ENCODE results near the gene RGS16. TPM values are rescaled to one million over a fixed set of nuclear protein-coding genes. Genes with fewer than 3 reads are reported as not detected.

The RGS16 gene
- total and polyA plus RNA-seq, 2 of the 13 experiments (the other 11 are each of a cell fraction or from before 2014, with no cell fraction given): not detected

DNA sequence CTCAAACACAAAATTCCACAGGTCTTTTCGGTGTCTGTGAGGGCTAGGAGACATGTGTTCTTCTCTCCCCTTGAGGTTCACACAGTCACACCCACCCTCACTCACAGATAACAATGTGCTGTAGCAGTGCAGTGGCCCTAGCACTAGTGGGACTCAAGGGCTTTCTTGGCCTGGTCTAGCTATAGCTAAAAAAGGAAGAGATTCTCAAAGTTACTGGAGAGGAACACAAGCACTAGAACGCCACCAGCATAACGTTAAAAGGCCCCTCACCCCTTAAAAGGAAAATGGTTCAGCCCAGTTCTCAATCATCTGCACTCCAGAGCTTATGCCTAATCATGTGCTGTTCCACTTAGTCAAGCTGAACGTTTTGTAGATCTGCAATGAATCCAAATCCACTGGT lies 40.7 kb upstream of the RGS16 start:
- POLR2A ChIA-PET: no interaction called here
- H4K20me1 ChIP-seq (ENCODE audit: insufficient read depth, low read length): no peaks in the 10 kb centered on the region
- in situ Hi-C loops (cut with HindIII; ENCODE audit: extremely low pct_ligation_motif_present, low pct_unique_long_range_greater_than_20kb) (no loop called here), intact Hi-C loops (cut with micrococcal nuclease; ENCODE audit: unreplicated experiment) (no loop called here)
- DNase-seq (ENCODE audit: low spot score) (no peak), ATAC-seq (no peak), FAIRE-seq (no peak)
- no peaks in the 10 kb centered on the region for H3K4me1 ChIP-seq (ENCODE audit: insufficient read depth, low read length)
- TF ChIP-seq NR2F1 (CRISPR knock-in tag; IDR thresholded peaks at IDR 0.05) (no peak), PTBP1 (IDR thresholded peaks at IDR 0.05; ENCODE audit: low read depth, low read length, poor library complexity, severe bottlenecking) (no peak), SIX4 (CRISPR knock-in tag; IDR thresholded peaks at IDR 0.05) (no peak), ATF7 (IDR thresholded peaks at IDR 0.05) (no peak), ATF7 (CRISPR knock-in tag; IDR thresholded peaks at IDR 0.05) (no peak), NFKBIZ (CRISPR knock-in tag; IDR thresholded peaks at IDR 0.05) (no peak), YEATS2 (CRISPR knock-in tag; IDR thresholded peaks at IDR 0.05; ENCODE audit: borderline replicate concordance) (no peak), ZNF629 (CRISPR knock-in tag; conservative IDR thresholded peaks at IDR 0.05) (no peak), ZNF329 (CRISPR knock-in tag; IDR thresholded peaks at IDR 0.05; ENCODE audit: low read depth) (no peak), BCL6 (CRISPR knock-in tag; IDR thresholded peaks at IDR 0.05) (no peak), PCBP1 (IDR thresholded peaks at IDR 0.05; ENCODE audit: borderline replicate concordance, low read depth, low read length) (no peak), ZBTB25 (CRISPR knock-in tag; IDR thresholded peaks at IDR 0.05) (no peak), TOPORS (CRISPR knock-in tag; IDR thresholded peaks at IDR 0.05) (no peak), ZNF3 (CRISPR knock-in tag; IDR thresholded peaks at IDR 0.05) (no peak), THYN1 (CRISPR knock-in tag; IDR thresholded peaks at IDR 0.05; ENCODE audit: borderline replicate concordance, low read depth) (no peak), FOXP4 (CRISPR knock-in tag; IDR thresholded peaks at IDR 0.05) (no peak), RFX1 (IDR thresholded peaks at IDR 0.05) (no peak), ZNF562 (CRISPR knock-in tag; IDR thresholded peaks at IDR 0.05; ENCODE audit: borderline replicate concordance) (no peak)
- TF ChIP-seq, protein P1, sequence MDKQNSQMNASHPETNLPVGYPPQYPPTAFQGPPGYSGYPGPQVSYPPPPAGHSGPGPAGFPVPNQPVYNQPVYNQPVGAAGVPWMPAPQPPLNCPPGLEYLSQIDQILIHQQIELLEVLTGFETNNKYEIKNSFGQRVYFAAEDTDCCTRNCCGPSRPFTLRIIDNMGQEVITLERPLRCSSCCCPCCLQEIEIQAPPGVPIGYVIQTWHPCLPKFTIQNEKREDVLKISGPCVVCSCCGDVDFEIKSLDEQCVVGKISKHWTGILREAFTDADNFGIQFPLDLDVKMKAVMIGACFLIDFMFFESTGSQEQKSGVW (CRISPR knock-in tag; IDR thresholded peaks at IDR 0.05; ENCODE audit: borderline replicate concordance): no peak
- TF ChIP-seq, protein P2, sequence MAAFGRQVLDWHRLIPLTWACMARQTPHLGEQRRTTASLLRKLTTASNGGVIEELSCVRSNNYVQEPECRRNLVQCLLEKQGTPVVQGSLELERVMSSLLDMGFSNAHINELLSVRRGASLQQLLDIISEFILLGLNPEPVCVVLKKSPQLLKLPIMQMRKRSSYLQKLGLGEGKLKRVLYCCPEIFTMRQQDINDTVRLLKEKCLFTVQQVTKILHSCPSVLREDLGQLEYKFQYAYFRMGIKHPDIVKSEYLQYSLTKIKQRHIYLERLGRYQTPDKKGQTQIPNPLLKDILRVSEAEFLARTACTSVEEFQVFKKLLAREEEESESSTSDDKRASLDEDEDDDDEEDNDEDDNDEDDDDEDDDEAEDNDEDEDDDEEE (CRISPR knock-in tag; IDR thresholded peaks at IDR 0.05): no peak
- H2AFZ ChIP-seq (ENCODE audit: low read length): no peak overlapping the region
- H3K4me2 ChIP-seq (ENCODE audit: low read depth, low read length): no peak overlapping the region
- CTCF ChIA-PET (ENCODE audit: low intra/inter-chr PET ratio, low total read pairs): no interaction called here
- BruUV-seq (replicated peaks): no TSS peak
- no peaks in the 10 kb centered on the region for H3K79me2 ChIP-seq (ENCODE audit: insufficient read depth, low read length)
- no peaks in the 10 kb centered on the region for H3K36me3 ChIP-seq (replicated peaks in 1 of 2; ENCODE audit: control insufficient read depth in 1 of 2, insufficient read depth in 2 of 2, low read length in 2 of 2)
- WGBS (ENCODE audit: low lambda C conversion rate): 0% methylated on average over 4 of the region's 4 CpGs
- peaks cover 0 to 3% of the 10 kb centered on the region in 2 experiments; a peak in 1 of 5 replicates for H3K27me3 ChIP-seq (ENCODE audit: control insufficient read depth in 1 of 2, insufficient read depth in 2 of 2, low read length in 2 of 2)
- no peaks in the 10 kb centered on the region; the same call in 1 of the 2 replicates for H3K9me3 ChIP-seq (ENCODE audit: low read length)
- H3K9ac ChIP-seq (ENCODE audit: insufficient read depth, low read depth, low read length): no peak overlapping the region
- H3K27ac ChIP-seq (ENCODE audit: extremely low read length, insufficient read depth, low read length): no peak overlapping the region
- no peak overlapping the region for H3K4me3 ChIP-seq (replicated peaks in 1 of 3; ENCODE audit: insufficient read depth in 1 of 3, low read depth in 2 of 3, low read length in 3 of 3)
